ENCODE measurements around the gene HOXC11.

DNA sequence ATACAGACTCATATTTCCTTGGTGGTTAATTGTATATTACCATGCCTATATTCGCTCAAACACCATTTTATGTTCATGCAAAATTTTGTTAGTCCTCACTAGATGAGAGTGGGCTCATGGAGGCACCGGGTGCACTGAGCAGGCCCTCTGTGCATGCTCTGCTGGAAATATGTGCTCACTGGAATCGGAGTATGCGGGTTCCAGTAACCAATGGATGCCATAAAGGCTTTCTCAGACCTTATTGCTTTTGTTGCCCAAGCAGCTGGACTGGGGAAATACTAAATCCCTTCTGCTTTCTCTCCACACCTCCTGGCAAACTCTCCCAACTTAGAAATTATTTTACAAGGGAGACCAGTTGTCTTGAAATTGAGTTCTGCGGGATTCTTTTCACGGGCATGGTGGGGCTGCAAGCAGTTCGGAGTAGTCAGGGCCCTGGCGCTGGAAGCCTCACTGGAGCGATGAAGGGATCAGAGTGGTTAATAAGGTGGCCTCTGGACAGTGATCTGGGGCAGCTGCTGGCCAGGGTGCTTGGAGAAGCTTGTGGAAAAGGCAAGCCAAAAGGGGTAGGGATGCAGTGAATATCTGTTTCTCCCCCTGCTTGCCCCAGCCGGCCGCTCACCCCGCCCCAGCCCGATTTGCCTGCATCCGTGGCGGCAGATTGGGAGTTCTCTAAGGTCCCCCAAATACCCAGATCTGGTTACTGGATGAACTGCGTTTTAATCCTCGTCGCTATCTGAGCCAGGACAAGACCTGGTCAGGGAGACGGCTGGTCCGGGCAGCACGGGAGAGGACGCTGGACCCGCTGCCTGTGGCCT is 47.9 kb downstream of the HOXC11 start:
- TF ChIP-seq POLR2AphosphoS5 (IDR thresholded peaks at IDR 0.05; ENCODE audit: low read depth, low read length) (no peak), TAF1 (IDR thresholded peaks at IDR 0.05; ENCODE audit: low read depth, low read length) (no peak), POLR2A (IDR thresholded peaks at IDR 0.05; ENCODE audit: low read depth, low read length) (no peak), SPI1 (IDR thresholded peaks at IDR 0.05; ENCODE audit: low read depth, low read length) (no peak)
